H9 (cell line): Measurements from ENCODE around the gene CLDN8. TPM values are rescaled to one million over a fixed set of nuclear protein-coding genes. Genes with fewer than 3 reads are reported as not detected.

ENCODE experiments used
- DNase-seq: peaks from one replicate; pipeline ENCODE4 v3.0.0-alpha.2; 2017
- H2AFZ ChIP-seq: one replicate; pipeline ENCODE4 v1.6.1; 2013; ENCODE audit warnings: mild to moderate bottlenecking, low read length, control low read depth, moderate library complexity
- H2AK5ac ChIP-seq: 2 replicates; pipeline ENCODE4 v1.6.1; 2013; ENCODE audit warnings: low read length, control low read depth, mixed read lengths; ENCODE audit not compliant: insufficient read length
- H2BK120ac ChIP-seq: one replicate; pipeline ENCODE4 v1.6.1; 2013; ENCODE audit warnings: low read depth, mild to moderate bottlenecking, low read length, control low read depth, inconsistent platforms; ENCODE audit not compliant: poor library complexity, severe bottlenecking
- H2BK12ac ChIP-seq: 2 replicates; pipeline ENCODE4 v1.6.1; 2013; ENCODE audit warnings: low read length, control low read depth, mixed read lengths, low read depth; ENCODE audit not compliant: insufficient read length
- H2BK15ac ChIP-seq: 2 replicates; pipeline ENCODE4 v1.6.1; 2013; ENCODE audit warnings: low read depth, low read length, control low read depth
- H2BK20ac ChIP-seq: one replicate; pipeline ENCODE4 v1.6.1; 2013; ENCODE audit warnings: low read depth, mild to moderate bottlenecking, low read length, control low read depth, inconsistent platforms; ENCODE audit not compliant: poor library complexity, severe bottlenecking
- H2BK5ac ChIP-seq: 2 replicates; pipeline ENCODE4 v1.6.1; 2013; ENCODE audit warnings: low read length, control low read depth, mixed read lengths; ENCODE audit not compliant: insufficient read length
- H3K14ac ChIP-seq: 2 replicates; pipeline ENCODE4 v1.6.1; 2013; ENCODE audit warnings: low read length, control low read depth; ENCODE audit not compliant: insufficient read depth
- H3K18ac ChIP-seq: 2 replicates; pipeline ENCODE4 v1.6.1; 2013; ENCODE audit warnings: low read depth, mild to moderate bottlenecking, mixed read lengths, low read length, control low read depth; ENCODE audit not compliant: insufficient read length
- H3K23ac ChIP-seq: 2 replicates; pipeline ENCODE4 v1.6.1; 2013; ENCODE audit warnings: low read length, control low read depth, mixed read lengths, low read depth; ENCODE audit not compliant: insufficient read length
- H3K23me2 ChIP-seq: 2 replicates; pipeline ENCODE4 v1.6.1; 2013; ENCODE audit warnings: low read depth, mild to moderate bottlenecking, mixed read lengths, low read length, control low read depth; ENCODE audit not compliant: insufficient read length, poor library complexity, severe bottlenecking
- H3K27ac ChIP-seq: 2 replicates; pipeline ENCODE4 v1.5.1; 2013; ENCODE audit warnings: low read length, control low read depth, mixed read lengths, low read depth; ENCODE audit not compliant: insufficient read length
- H3K27me3 ChIP-seq: 2 replicates; pipeline ENCODE4 v1.6.1; 2013; ENCODE audit warnings: low read length, control low read depth, inconsistent platforms; ENCODE audit not compliant: insufficient read depth
- H3K4ac ChIP-seq: 2 replicates; pipeline ENCODE4 v1.6.1; 2013; ENCODE audit warnings: low read depth, mild to moderate bottlenecking, control low read depth, inconsistent platforms, low read length, moderate library complexity
- H3K4me1 ChIP-seq: 2 replicates; pipeline ENCODE4 v1.6.1; 2013; ENCODE audit warnings: low read length, control low read depth, inconsistent platforms; ENCODE audit not compliant: insufficient read depth
- H3K4me2 ChIP-seq: 2 replicates; pipeline ENCODE4 v1.6.1; 2013; ENCODE audit warnings: low read length, control low read depth, mixed read lengths; ENCODE audit not compliant: insufficient read length, insufficient read depth
- H3K56ac ChIP-seq: 2 replicates; pipeline ENCODE4 v1.6.1; 2013; ENCODE audit warnings: low read depth, mild to moderate bottlenecking, mixed read lengths, low read length, control low read depth; ENCODE audit not compliant: insufficient read length
- H3K79me1 ChIP-seq: 2 replicates; pipeline ENCODE4 v1.6.1; 2013; ENCODE audit warnings: low read depth, mild to moderate bottlenecking, moderate library complexity, low read length, control low read depth, inconsistent platforms; ENCODE audit not compliant: insufficient read depth, poor library complexity, severe bottlenecking
- H3K79me2 ChIP-seq: 2 replicates; pipeline ENCODE4 v1.6.1; 2013; ENCODE audit warnings: low read length, control low read depth, inconsistent platforms; ENCODE audit not compliant: insufficient read depth
- H3K9ac ChIP-seq: 2 replicates; pipeline ENCODE4 v1.6.1; 2013; ENCODE audit warnings: low read length, control low read depth, mixed read lengths; ENCODE audit not compliant: insufficient read length; ENCODE audit errors: extremely low read depth
- H3K9me3 ChIP-seq: one replicate; pipeline ENCODE4 v1.6.1; 2013; ENCODE audit warnings: low read depth, low read length, inconsistent platforms; ENCODE audit not compliant: control insufficient read depth
- H3T11ph ChIP-seq: one replicate; pipeline ENCODE4 v1.6.1; 2013; ENCODE audit warnings: mild to moderate bottlenecking, low read length, control low read depth, inconsistent platforms
- H4K20me1 ChIP-seq: one replicate; pipeline ENCODE4 v1.6.1; 2013; ENCODE audit not compliant: control insufficient read depth, insufficient read length, insufficient read depth
- H4K5ac ChIP-seq: 2 replicates; pipeline ENCODE4 v1.6.1; 2013; ENCODE audit warnings: low read depth, mild to moderate bottlenecking, mixed read lengths, low read length, control low read depth; ENCODE audit not compliant: insufficient read length
- H4K8ac ChIP-seq: replicated peaks from 2 replicates; pipeline ENCODE4 v1.6.1; 2013; ENCODE audit warnings: low read length, control low read depth, mixed read lengths, low read depth; ENCODE audit not compliant: insufficient read length
- H4K91ac ChIP-seq: 2 replicates; pipeline ENCODE4 v1.6.1; 2013; ENCODE audit warnings: low read depth, mild to moderate bottlenecking, moderate library complexity, mixed read lengths, low read length, control low read depth; ENCODE audit not compliant: insufficient read length
- H3K27ac Mint-ChIP-seq, 3 experiments: 2 replicates in 2 of 3; 3 replicates in 1 of 3; pipeline ENCODE4 v1.8.0; 2020 to 2021; ENCODE audit warnings: mixed read lengths in 3 of 3, mild to moderate bottlenecking in 1 of 3, moderate library complexity in 1 of 3
- H3K27me3 Mint-ChIP-seq: 2 replicates; pipeline ENCODE4 v1.8.0; 2021; ENCODE audit warnings: low read depth, mild to moderate bottlenecking, moderate library complexity, mixed read lengths
- H3K36me3 Mint-ChIP-seq, 3 experiments: 2 replicates in 2 of 3; 3 replicates in 1 of 3; pipeline ENCODE4 v1.8.0; 2020 to 2021; ENCODE audit warnings: low read depth in 3 of 3, mixed read lengths in 3 of 3; ENCODE audit not compliant: insufficient read depth in 1 of 3
- H3K4me1 Mint-ChIP-seq, 2 experiments: 2 replicates each; pipeline ENCODE4 v1.8.0; 2020; ENCODE audit warnings: mixed read lengths in 2 of 2
- H3K4me3 Mint-ChIP-seq, 2 experiments: 2 replicates in 1 of 2; 3 replicates in 1 of 2; pipeline ENCODE4 v1.8.0; 2020 to 2021; ENCODE audit warnings: mild to moderate bottlenecking in 2 of 2, mixed read lengths in 2 of 2, moderate library complexity in 1 of 2
- H3K9me3 Mint-ChIP-seq, 2 experiments: 2 replicates in 1 of 2; 3 replicates in 1 of 2; pipeline ENCODE4 v1.8.0; 2020; ENCODE audit warnings: mild to moderate bottlenecking in 2 of 2, mixed read lengths in 2 of 2, moderate library complexity in 1 of 2
- WGBS: extraction: QIAGEN DNeasy Blood & Tissue Kit; methylation state at CpG from one replicate; pipeline ENCODE4 v1.1.7; 2013; ENCODE audit warnings: missing lambda C conversion rate, low lambda C conversion rate, mixed read lengths; ENCODE audit not compliant: insufficient read length; ENCODE audit errors: extremely low coverage; 5-methylcytosine and 5-hydroxymethylcytosine counted together
- total RNA-seq: library from RNA; stranded (reverse); gene quantifications from 2 replicates; pipeline ENCODE4 v1.2.1, GENCODE V29; 2021
- TF ChIP-seq, protein P1 (sequence below): fragments of 200-600 bp; sonication (generic); conservative IDR thresholded peaks from 3 replicates; pipeline ENCODE4 v1.8.0; 2021; ENCODE audit warnings: antibody characterized with exemption, mild to moderate bottlenecking

The CLDN8 gene
- total RNA-seq, 1 experiment from 2014 or later = not detected

DNA sequence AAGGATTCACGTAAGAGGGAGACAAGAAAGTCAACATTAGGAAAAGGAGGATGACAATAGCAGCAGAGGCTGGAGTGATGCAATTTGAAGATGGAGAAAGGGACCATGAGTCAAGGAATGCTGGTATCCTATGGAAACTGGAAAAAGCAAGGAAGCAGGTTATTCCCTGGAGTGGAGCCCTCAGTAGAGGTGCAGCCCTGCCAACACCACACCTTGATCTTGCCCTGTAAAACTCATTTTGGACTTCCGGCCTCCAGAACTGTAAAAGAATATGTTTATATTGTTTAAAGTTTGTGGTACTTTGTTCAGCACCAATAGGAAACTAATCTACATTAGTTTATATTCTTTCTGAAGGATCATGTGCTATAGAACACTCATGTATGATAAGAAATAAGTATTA, 29.7 kb downstream of the CLDN8 start:
- Histone ChIP-seq H3K27me3 (no peaks in the 10 kb centered on the region), H3T11ph (no peak overlapping the region), H3K18ac (no peak overlapping the region), H3K4me1 (no peaks in the 10 kb centered on the region), H4K91ac (no peak overlapping the region), H3K79me1 (no peaks in the 10 kb centered on the region), H4K5ac (no peak overlapping the region), H2BK20ac (no peak overlapping the region), H2BK5ac (no peak overlapping the region), H3K23ac (no peak overlapping the region), H3K79me2 (no peaks in the 10 kb centered on the region), H2BK12ac (no peak overlapping the region), H2BK120ac (no peak overlapping the region), H3K23me2 (no peaks in the 10 kb centered on the region), H4K8ac (no peak overlapping the region), H2AK5ac (no peak overlapping the region), H3K9me3 (no peaks in the 10 kb centered on the region), H3K14ac (no peak overlapping the region), H4K20me1 (no peaks in the 10 kb centered on the region), H3K56ac (no peak overlapping the region), H2AFZ (no peak overlapping the region), H3K4ac (no peak overlapping the region), H3K4me2 (no peak overlapping the region), H3K9ac (no peak overlapping the region), H2BK15ac (no peak overlapping the region), H3K27ac (no peak overlapping the region)
- Mint-ChIP-seq H3K27me3 (no peaks in the 10 kb centered on the region), H3K9me3 (no peaks in the 10 kb centered on the region), H3K4me1 (no peaks in the 10 kb centered on the region), H3K4me3 (no peak overlapping the region), H3K36me3 (no peaks in the 10 kb centered on the region), H3K27ac (no peak overlapping the region)
- TF ChIP-seq, protein P1, sequence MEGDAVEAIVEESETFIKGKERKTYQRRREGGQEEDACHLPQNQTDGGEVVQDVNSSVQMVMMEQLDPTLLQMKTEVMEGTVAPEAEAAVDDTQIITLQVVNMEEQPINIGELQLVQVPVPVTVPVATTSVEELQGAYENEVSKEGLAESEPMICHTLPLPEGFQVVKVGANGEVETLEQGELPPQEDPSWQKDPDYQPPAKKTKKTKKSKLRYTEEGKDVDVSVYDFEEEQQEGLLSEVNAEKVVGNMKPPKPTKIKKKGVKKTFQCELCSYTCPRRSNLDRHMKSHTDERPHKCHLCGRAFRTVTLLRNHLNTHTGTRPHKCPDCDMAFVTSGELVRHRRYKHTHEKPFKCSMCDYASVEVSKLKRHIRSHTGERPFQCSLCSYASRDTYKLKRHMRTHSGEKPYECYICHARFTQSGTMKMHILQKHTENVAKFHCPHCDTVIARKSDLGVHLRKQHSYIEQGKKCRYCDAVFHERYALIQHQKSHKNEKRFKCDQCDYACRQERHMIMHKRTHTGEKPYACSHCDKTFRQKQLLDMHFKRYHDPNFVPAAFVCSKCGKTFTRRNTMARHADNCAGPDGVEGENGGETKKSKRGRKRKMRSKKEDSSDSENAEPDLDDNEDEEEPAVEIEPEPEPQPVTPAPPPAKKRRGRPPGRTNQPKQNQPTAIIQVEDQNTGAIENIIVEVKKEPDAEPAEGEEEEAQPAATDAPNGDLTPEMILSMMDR = no peak
- no peak for DNase-seq
- no CpG with 5 or more reads among the region's 2 CpGs for WGBS
